ENCODE results near the gene IFNL4.
"Not testable (repeated sequence)": the region's sequence is repeated elsewhere in the genome, so short reads cannot be mapped to it uniquely, and the experiment has no call there.

The IFNL4 gene

GRCh38 chr19:39246951-39247669 is 1.5 kb downstream of the IFNL4 start:
- H3K4me3 ChIP-seq (ENCODE audit: control insufficient read depth, low read depth, low read length) = no peak overlapping the region
- DNase-seq (ENCODE audit: low read depth) = no peak

DNA sequence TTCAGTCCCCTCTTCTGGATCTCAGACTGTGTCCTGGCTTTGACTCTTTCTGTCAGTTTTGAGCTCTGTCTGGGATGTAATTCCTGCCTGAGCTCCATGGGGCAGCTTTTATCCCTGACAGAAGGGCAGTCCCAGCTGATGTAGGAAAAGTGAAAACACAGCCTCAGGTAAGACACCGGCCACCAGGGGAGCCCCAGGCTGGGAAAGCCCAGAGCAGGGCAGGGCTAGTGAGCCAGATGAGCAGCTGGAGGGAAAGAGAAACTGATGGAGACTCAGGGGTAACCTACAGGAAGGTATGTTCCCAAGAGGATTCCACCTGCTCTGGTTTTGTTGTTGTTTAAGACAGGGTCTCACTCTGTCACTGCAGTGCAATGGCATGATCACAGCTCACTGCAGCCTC is 3.5 kb downstream of the IFNL4 start:
- not testable (repeated sequence) for DNase-seq (ENCODE audit: low read depth); H3K4me3 ChIP-seq (ENCODE audit: control insufficient read depth, low read depth, low read length)

More at GRCh38 chr19:39246951-39247669, 1.5 kb downstream of the IFNL4 start:
- TF ChIP-seq CTCF (IDR thresholded peaks at IDR 0.05; ENCODE audit: control insufficient read depth, insufficient read depth, low read depth, low read length, missing control alignments) = no peak

DNA sequence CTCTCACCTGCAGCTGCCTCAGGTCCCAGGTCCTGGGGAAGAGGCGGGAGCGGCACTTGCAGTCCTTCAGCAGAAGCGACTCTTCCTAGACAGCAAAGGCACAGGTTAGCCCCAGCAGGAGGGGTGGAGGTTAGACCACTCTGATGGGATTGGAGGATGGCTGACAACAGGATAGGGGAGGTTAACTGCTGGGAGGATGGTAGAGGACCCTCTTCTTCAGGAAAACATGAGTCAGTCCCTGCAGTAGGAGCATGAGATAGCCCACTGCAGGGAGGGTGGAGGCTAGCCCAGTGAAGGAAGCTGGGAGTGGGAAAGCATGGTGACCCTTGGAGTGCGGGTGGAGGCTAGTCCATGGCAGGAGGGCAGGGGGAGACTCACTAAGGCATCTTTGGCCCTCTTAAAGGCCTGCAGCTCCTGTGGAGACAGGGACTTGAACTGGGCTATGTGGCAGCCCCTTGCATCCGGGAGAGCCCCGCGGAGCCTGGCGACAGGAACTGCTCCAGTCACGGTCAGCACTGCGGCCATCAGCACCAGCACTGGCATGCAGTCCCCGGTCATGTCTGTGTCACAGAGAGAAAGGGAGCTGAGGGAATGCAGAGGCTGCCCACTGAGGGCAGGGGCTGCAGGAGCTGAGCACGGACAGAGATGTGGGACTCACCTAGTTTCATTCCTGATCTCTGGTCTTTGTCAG is 4.1 kb downstream of the IFNL4 start, which contains the start of gene IFNL3:
Gene IFNL3, minus strand, starts transcription at position 597 of the 691 bp plus-strand sequence. Its CDS starts 39 bp downstream, at position 558.
- not testable (repeated sequence) for DNase-seq (ENCODE audit: low read depth); H3K4me3 ChIP-seq (ENCODE audit: control insufficient read depth, low read depth, low read length)

DNA sequence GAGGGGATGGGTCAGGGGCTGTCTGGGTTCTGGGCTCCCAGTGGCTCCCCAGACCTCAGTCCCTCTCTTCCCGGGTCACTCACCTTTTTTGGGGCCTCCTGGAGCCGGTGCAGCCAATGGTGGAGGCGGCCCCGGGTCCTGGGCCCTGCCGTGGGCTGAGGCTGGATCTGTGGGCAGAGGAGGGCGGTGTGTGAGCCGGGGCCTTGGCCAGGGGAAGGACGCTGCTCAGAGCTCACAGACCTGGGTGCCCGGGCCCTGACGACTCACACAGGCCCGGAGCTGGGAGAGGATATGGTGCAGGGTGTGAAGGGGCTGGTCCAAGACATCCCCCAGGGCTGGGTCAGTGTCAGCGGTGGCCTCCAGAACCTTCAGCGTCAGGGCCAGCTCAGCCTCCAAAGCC is 4.9 kb downstream of the IFNL4 start:
- not testable (repeated sequence) for H3K4me3 ChIP-seq (ENCODE audit: control insufficient read depth, low read depth, low read length); DNase-seq (ENCODE audit: low read depth)

DNA sequence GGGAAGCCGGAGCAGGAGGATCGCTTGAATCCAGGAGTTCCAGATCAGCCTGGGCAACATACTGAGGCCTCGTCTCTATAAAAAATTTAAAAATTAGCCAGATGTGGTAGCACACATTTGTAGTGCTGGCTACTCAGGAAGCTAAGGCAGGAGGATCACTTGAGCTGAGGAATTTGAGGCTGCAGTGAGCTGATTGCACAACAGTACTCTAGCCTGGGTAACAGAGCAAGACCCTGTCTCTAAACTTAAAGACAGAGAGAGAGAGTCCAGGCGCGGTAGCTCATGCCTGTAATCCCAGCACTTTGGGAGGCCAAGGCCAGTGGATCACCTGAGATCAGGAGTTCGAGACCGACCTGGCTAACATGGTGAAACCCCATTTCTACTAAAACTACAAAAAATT is 8.2 kb downstream of the IFNL4 start:
- no peak for TF ChIP-seq CTCF (IDR thresholded peaks at IDR 0.05; ENCODE audit: control insufficient read depth, insufficient read depth, low read depth, low read length, missing control alignments)
- DNase-seq (ENCODE audit: low read depth) = no peak
- no peak overlapping the region for H3K4me3 ChIP-seq (ENCODE audit: control insufficient read depth, low read depth, low read length)

DNA sequence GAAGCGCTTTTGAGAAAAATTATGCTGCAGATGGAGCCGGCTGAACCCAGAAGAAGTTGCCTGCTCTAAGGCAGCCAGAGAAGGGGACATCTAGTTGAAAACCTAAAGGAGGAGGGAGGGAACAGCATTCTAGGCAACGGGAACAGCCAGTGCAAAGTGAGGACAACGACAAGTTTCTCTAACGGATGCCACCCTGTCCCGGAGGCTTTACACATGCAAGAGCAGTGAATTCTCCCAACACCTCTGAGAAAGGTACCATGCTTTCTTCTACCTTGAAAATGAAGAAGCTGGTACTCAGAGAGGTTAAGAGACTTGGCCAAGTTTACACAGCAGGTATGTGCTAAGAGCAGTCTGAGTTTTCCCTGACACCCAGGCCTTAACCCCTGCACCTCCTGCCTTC is 9.7 kb downstream of the IFNL4 start:
- TF ChIP-seq CTCF (IDR thresholded peaks at IDR 0.05; ENCODE audit: control insufficient read depth, insufficient read depth, low read depth, low read length, missing control alignments) = no peak
- no peak for DNase-seq (ENCODE audit: low read depth)
- H3K4me3 ChIP-seq (ENCODE audit: control insufficient read depth, low read depth, low read length) = no peak overlapping the region

GRCh38 chr19:39238209-39238608 is 10.4 kb downstream of the IFNL4 start:
- DNase-seq (ENCODE audit: low read depth) = no peak
- TF ChIP-seq CTCF (IDR thresholded peaks at IDR 0.05; ENCODE audit: control insufficient read depth, insufficient read depth, low read depth, low read length, missing control alignments) = no peak
- no peak overlapping the region for H3K4me3 ChIP-seq (ENCODE audit: control insufficient read depth, low read depth, low read length)

DNA sequence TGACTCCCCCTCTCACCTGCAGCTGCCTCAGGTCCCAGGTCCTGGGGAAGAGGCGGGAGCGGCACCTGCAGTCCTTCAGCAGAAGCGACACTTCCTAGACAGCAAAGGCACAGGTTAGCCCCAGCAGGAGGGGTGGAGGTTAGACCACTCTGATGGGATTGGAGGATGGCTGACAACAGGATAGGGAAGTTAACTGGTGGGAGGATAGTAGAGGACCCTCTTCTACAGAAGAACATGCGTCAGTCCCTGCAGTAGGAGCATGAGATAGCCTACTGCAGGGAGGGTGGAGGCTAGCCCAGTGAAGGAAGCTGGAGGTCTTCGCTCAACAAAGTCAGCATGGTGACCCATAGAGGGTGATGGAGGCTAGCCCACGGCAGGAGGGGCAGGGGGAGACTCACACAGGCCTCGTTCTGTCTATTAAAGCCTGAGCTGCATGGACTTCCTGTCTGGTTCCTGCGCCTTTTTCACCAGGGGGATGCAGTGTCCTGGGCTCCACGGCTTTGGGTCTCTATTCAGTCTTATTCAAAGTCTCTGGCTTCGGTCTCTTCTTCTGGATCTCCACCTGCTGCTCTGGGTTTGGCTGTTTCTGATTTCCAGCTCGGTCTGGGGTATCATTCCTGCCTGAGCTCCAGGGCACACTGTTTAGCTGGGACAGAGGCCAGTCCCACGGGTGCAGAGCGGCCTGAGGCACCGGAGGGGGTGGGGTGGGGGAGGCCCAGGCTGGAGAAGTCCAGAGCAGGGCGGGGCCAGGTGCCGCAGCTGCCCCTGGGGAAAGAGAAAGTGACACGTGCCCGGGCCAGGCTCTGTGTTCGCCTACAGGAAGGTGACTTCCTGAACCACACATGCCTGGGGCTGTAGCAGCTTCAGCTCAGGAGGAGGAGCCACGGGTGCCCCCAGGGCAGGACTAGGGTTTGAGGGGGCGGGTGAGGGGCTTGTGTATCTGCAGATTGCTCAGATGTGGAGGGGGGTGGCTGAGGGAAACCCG is 11.2 kb downstream of the IFNL4 start:
- TF ChIP-seq CTCF (IDR thresholded peaks at IDR 0.05; ENCODE audit: control insufficient read depth, insufficient read depth, low read depth, low read length, missing control alignments) = no peak
- no peak overlapping the region for H3K4me3 ChIP-seq (ENCODE audit: control insufficient read depth, low read depth, low read length)
- DNase-seq (ENCODE audit: low read depth) = no peak
